Transverse colon (tissue), 4 donors: ENCODE results near the gene NXF3. TPM values are rescaled to one million over a fixed set of nuclear protein-coding genes. Genes with fewer than 3 reads are reported as not detected.

ENCODE experiments used
- DNase-seq: peaks from one replicate; pipeline ENCODE4 v3.0.0-alpha.2; 2019
- H3K27ac ChIP-seq, 4 donors: fragments of 200-600 bp; sonication (generic); 2 replicates each; pipeline ENCODE4 v1.5.1; 2016 to 2018; ENCODE audit warnings: inconsistent platforms in 4 of 4
- H3K27me3 ChIP-seq: fragments of 200-600 bp; sonication (generic); 2 replicates; pipeline ENCODE4 v1.5.1; 2017; ENCODE audit warnings: inconsistent platforms
- H3K36me3 ChIP-seq, 4 donors: fragments of 200-600 bp; sonication (generic); 2 replicates each; pipeline ENCODE4 v1.5.1; 2017 to 2019; ENCODE audit warnings: inconsistent platforms in 4 of 4
- H3K4me1 ChIP-seq, 4 donors: fragments of 200-600 bp; sonication (generic); 2 replicates each; pipeline ENCODE4 v1.5.1; 2017 to 2020; ENCODE audit warnings: inconsistent platforms in 4 of 4
- H3K4me3 ChIP-seq, 4 donors: fragments of 200-600 bp; sonication (generic); 1 replicate in 1 of 4; 2 replicates in 3 of 4; pipeline versions ENCODE4 v1.5.1 to v1.6.1; 2017 to 2019; ENCODE audit warnings: inconsistent platforms in 4 of 4
- H3K9me3 ChIP-seq, 2 donors: fragments of 200-600 bp; sonication (generic); 2 replicates each; pipeline ENCODE4 v1.5.1; 2017 to 2019; ENCODE audit warnings: inconsistent platforms in 2 of 2
- CTCF ChIP-seq, 5 experiments: fragments of 200-600 bp in 3 of 5; fragments of 450-650 bp in 2 of 5; sonication (generic) in 3 of 5; IDR thresholded peaks; 1 replicate in 2 of 5; 2 replicates in 3 of 5; pipeline ENCODE4 v1.5.1; 2016 to 2017; ENCODE audit warnings: antibody characterized with exemption in 5 of 5, inconsistent platforms in 3 of 5, mild to moderate bottlenecking in 2 of 5, moderate library complexity in 1 of 5
- EP300 ChIP-seq: sonication (generic); formaldehyde crosslinking; IDR thresholded peaks from one replicate; pipeline ENCODE4 v1.6.1; 2017; ENCODE audit warnings: antibody characterized with exemption, low read depth
- POLR2A ChIP-seq: fragments of 450-650 bp; IDR thresholded peaks from one replicate; pipeline ENCODE4 v1.6.1; 2016; ENCODE audit warnings: antibody characterized with exemption, mild to moderate bottlenecking, moderate library complexity
- POLR2AphosphoS5 ChIP-seq, 3 donors: sonication (generic); formaldehyde crosslinking; IDR thresholded peaks; one replicate each; pipeline ENCODE4 v1.6.1; 2016; ENCODE audit warnings: antibody characterized with exemption in 3 of 3
- WGBS, 2 donors: methylation state at CpG; one replicate each; pipeline ENCODE4 v1.1.5; 2018; ENCODE audit warnings: low coverage in 1 of 2; 5-methylcytosine and 5-hydroxymethylcytosine counted together
- in situ Hi-C, 4 donors: fragments of 200-750 bp; cut with MboI; loops; one replicate each; pipeline versions ENCODE4 v1.15.0 to v1.15.1; 2017; ENCODE audit warnings: low sequenced_read_pairs in 3 of 4, low pct_ligation_motif_present in 1 of 4, low pct_unique_long_range_greater_than_20kb in 1 of 4
- intact Hi-C: fragments of 100-400 bp; cut with DNase I; formaldehyde crosslinking; loops from one replicate; pipeline ENCODE4 v1.15.1; 2023; ENCODE audit warnings: low total_unique reads
- total RNA-seq, 4 donors: library from RNA; depleted of rRNA; stranded (reverse); fragments of >200 nt; gene quantifications; one replicate each; pipeline ENCODE4 v1.1.0, GENCODE V29; 2016

The NXF3 gene
- total RNA-seq, 4 donors from 2014 or later: 0.64 to 2.0 TPM; not detected in 2

- Histone ChIP-seq H3K4me1 (no peaks in the 10 kb centered on the region), H3K36me3 (no peaks in the 10 kb centered on the region), H3K4me3 (no peak overlapping the region), H3K27me3 (no peaks in the 10 kb centered on the region), H3K27ac (no peak overlapping the region), H3K9me3 (no peaks in the 10 kb centered on the region)
- in situ Hi-C loops (no loop called here), intact Hi-C loops (no loop called here)
- TF ChIP-seq EP300 (no peak), CTCF (IDR thresholded peaks at IDR 0.05) (no peak), POLR2A (no peak), POLR2AphosphoS5 (IDR thresholded peaks at IDR 0.05) (no peak)
- WGBS, 2 donors: 75 to 85% methylated on average over 4 of the region's 4 CpGs
- no peak for DNase-seq
These were observed 7.5 kb upstream of the NXF3 start for GRCh38 chrX:103100484-103100883.

DNA sequence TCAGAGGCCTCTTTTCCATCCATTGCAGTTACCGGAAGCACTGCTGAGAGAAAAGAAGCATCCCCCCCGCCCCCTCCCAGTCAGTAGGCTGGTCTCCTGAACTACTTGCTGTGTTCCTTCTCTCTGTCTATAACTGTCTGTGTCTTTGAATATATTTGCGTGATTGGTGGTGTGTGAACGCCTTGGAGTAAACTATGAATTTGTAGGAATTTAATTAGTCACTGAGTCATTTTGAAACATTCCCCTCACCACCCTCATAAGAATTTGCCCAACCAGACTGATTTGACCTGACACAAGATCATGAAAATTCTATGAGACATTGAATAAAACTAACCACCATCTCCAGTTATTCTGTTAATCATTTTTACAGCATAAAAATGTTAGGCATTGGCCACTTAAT is 6.7 kb upstream of the NXF3 start:
- DNase-seq: no peak
- in situ Hi-C loops: no loop called here
- Histone ChIP-seq H3K9me3 (no peaks in the 10 kb centered on the region), H3K27ac (no peak overlapping the region), H3K27me3 (no peaks in the 10 kb centered on the region), H3K4me1 (no peaks in the 10 kb centered on the region), H3K4me3 (no peak overlapping the region), H3K36me3 (no peaks in the 10 kb centered on the region)
- intact Hi-C loops: no loop called here
- no peak for TF ChIP-seq POLR2AphosphoS5 (IDR thresholded peaks at IDR 0.05)
- TF ChIP-seq EP300: no peak
- TF ChIP-seq CTCF (IDR thresholded peaks at IDR 0.05): no peak
- no peak for TF ChIP-seq POLR2A
- 69% methylated on average over 4 of the region's 4 CpGs; no CpG with 5 or more reads in 1 of the 2 donors for WGBS, 2 donors

DNA sequence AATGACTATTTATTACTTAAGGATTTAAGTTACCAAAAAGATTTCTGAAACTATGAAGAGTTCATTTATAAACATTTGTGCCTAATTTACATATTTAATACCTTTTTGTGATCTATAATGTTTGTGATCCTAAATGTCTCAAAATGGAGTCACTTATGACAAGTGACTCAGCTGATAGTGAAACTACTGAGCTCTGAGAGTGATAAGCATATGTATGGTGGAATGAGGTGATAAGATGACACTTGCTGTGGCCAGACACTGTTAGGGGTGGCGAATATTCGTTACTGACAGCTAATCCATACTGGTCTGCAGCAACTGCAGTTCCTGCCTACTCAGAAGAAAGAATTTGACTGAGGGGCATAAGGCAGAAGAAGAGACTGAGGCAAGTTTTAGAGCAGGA is 5.5 kb upstream of the NXF3 start:
- no peak for DNase-seq
- 83 to 100% methylated on average over 1 to 2 of the region's 2 CpGs for WGBS, 2 donors
- H3K27me3 ChIP-seq: no peaks in the 10 kb centered on the region
- H3K36me3 ChIP-seq: no peaks in the 10 kb centered on the region
- H3K4me1 ChIP-seq: no peaks in the 10 kb centered on the region
- no peaks in the 10 kb centered on the region for H3K9me3 ChIP-seq
- intact Hi-C loops (no loop called here), in situ Hi-C loops (no loop called here)
- no peak overlapping the region for H3K27ac ChIP-seq
- no peak overlapping the region for H3K4me3 ChIP-seq
- TF ChIP-seq EP300 (no peak), POLR2A (no peak), POLR2AphosphoS5 (IDR thresholded peaks at IDR 0.05) (no peak), CTCF (IDR thresholded peaks at IDR 0.05) (no peak)

DNA sequence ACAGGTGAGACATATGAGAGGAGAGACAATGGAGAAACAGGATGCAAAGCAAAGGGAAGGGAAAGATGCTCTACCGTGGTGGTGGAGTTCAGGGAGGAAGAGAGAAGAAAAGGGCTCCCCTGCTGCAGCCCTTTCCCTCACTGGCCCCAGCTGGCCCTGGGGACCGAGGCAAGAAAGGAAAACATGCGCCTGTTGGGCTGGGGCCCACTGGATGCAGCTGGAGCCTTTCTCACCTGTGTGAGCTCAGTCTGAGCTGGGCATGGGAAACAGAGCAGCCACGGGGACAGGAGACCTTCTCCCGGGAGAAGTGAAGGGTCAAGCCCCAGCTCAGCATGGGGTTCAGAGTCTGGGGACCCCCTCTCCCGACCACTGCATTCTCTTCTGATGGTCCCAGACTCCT is 11.9 kb downstream of the NXF3 start:
- TF ChIP-seq POLR2AphosphoS5 (IDR thresholded peaks at IDR 0.05): no peak
- H3K4me1 ChIP-seq: no peaks in the 10 kb centered on the region
- no peaks in the 10 kb centered on the region for H3K36me3 ChIP-seq
- no peaks in the 10 kb centered on the region for H3K9me3 ChIP-seq
- in situ Hi-C loops: no loop called here
- no peaks in the 10 kb centered on the region for H3K27me3 ChIP-seq
- WGBS, 2 donors: 25 to 60% methylated on average over 2 to 6 of the region's 6 CpGs
- no peak for DNase-seq
- intact Hi-C loops: no loop called here
- H3K27ac ChIP-seq: no peak overlapping the region
- H3K4me3 ChIP-seq: no peak overlapping the region

DNA sequence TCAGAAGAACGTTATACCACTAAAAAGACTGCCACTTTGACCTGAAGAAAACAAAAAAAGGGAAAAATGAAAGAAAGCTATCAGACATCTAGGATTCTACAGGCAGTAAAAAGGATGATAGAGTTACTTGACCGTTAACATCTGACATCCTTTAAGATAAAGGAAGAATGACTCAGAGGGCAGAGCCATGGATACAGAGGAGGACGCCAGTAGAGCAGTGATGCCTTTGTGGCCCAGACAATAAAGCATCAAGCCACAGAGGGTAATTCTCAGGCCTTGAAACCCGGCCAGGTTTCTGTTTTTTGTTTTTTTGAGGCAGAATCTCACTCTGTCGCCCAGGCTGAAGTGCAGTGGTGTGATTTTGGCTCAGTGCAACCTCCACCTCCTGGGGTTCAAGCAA is 19.5 kb downstream of the NXF3 start:
- Histone ChIP-seq H3K27ac (no peak overlapping the region), H3K4me3 (no peak overlapping the region), H3K4me1 (no peaks in the 10 kb centered on the region), H3K9me3 (no peaks in the 10 kb centered on the region), H3K36me3 (no peaks in the 10 kb centered on the region), H3K27me3 (no peaks in the 10 kb centered on the region)
- no peak for DNase-seq
- 21 to 31% methylated on average over 4 to 5 of the region's 5 CpGs for WGBS, 2 donors
- in situ Hi-C loops: loop anchor here in 1 of 4 donors (25.0 kb wide), 1 partner anchor 111 kb away; no protein-coding TSS in a partner anchor
- intact Hi-C loops: no loop called here
- no peak for TF ChIP-seq POLR2A
- TF ChIP-seq EP300: no peak
- no peak for TF ChIP-seq POLR2AphosphoS5 (IDR thresholded peaks at IDR 0.05)
- no peak for TF ChIP-seq CTCF (IDR thresholded peaks at IDR 0.05)
